ENCODE measurements around the gene DRD3. TPM values are rescaled to one million over a fixed set of nuclear protein-coding genes. Genes with fewer than 3 reads are reported as not detected.

The DRD3 gene
- total and polyA plus RNA-seq, 3 donors from 2014 or later, result 0.37 to 0.94 (median 0.39) TPM

GRCh38 chr3:114120211-114120610, 58.6 kb downstream of the DRD3 start:
- H3K27me3 ChIP-seq, result no peaks in the 10 kb centered on the region
- H3K4me3 ChIP-seq, result no peak overlapping the region
- intact Hi-C loops (cut with DNase I; ENCODE audit: low total_unique reads), result no loop called here
- peaks cover 6% of the 10 kb centered on the region for H3K4me1 ChIP-seq
- H3K27ac ChIP-seq, result no peak overlapping the region
- WGBS, 2 donors, result 70 to 78% methylated on average over 3 of the region's 3 CpGs
- H3K36me3 ChIP-seq (ENCODE audit: low read depth, missing control alignments), result no peaks in the 10 kb centered on the region
- H3K9me3 ChIP-seq, result no peaks in the 10 kb centered on the region
- TF ChIP-seq CTCF (IDR thresholded peaks at IDR 0.05) (no peak), POLR2A (IDR thresholded peaks at IDR 0.05) (no peak)
- DNase-seq, result no peak

- Histone ChIP-seq H3K4me3 (no peak overlapping the region), H3K36me3 (ENCODE audit: low read depth, missing control alignments) (no peaks in the 10 kb centered on the region), H3K27me3 (no peaks in the 10 kb centered on the region), H3K27ac (no peak overlapping the region), H3K9me3 (no peaks in the 10 kb centered on the region), H3K4me1 (peaks cover 6% of the 10 kb centered on the region)
- 37 to 40% methylated on average over 1 of the region's 1 CpG for whole genome bisulfite sequencing, 2 donors
- intact Hi-C loops (cut with DNase I; ENCODE audit: low total_unique reads), result no loop called here
- TF ChIP-seq POLR2A (IDR thresholded peaks at IDR 0.05), result no peak
- no peak for TF ChIP-seq CTCF (IDR thresholded peaks at IDR 0.05)
- DNase-seq, result no peak
These were observed 59.1 kb downstream of the DRD3 start for GRCh38 chr3:114119776-114120175.

DNA sequence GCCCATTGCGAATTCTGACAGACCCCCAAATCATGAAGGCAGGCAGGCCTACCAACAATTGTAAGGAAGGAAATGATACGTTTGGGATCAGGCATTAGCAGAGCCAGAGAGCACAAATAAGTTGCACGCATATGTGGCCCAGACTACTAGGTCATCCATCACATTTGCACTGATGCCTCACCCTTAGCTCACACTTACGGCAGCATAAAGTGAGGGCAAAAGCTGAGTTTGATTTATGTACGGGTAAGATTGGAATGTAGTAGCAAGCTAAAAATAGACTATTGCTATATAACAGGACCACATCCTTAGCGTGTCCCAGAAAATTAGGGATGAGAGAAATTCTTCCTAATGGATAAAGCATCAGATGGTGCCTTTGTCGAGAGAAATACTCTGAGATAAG, 63.7 kb downstream of the DRD3 start:
- H3K27ac ChIP-seq, result no peak overlapping the region
- no peaks in the 10 kb centered on the region for H3K9me3 ChIP-seq
- H3K36me3 ChIP-seq (ENCODE audit: low read depth, missing control alignments), result no peaks in the 10 kb centered on the region
- H3K4me3 ChIP-seq, result no peak overlapping the region
- 75 to 79% methylated on average over 7 of the region's 7 CpGs for WGBS, 2 donors
- no peak for DNase-seq
- intact Hi-C loops (cut with DNase I; ENCODE audit: low total_unique reads), result no loop called here
- no peaks in the 10 kb centered on the region for H3K4me1 ChIP-seq
- no peaks in the 10 kb centered on the region for H3K27me3 ChIP-seq
- TF ChIP-seq POLR2A (IDR thresholded peaks at IDR 0.05) (no peak), CTCF (IDR thresholded peaks at IDR 0.05) (no peak)

DNA sequence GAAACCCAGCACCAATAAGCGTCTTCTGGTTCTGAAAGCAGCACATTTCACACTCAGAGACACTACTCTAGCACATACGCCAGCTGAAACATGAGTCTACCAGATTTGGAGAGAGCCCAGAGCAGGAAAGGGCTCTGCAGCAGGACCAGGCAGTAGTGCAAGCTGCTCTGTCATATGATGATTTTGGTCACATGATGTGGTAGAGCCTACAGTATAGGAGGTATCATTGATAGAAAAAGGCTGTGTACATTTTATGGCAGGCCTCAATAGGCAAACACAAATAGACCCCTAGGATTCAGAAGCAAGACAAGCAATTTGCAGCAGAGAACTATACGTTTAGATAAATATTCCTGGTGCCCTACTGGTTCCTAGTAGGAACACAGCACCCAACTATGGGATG, 64.1 kb downstream of the DRD3 start:
- no peaks in the 10 kb centered on the region for H3K9me3 ChIP-seq
- H3K27me3 ChIP-seq, result no peaks in the 10 kb centered on the region
- H3K27ac ChIP-seq, result no peak overlapping the region
- no peak for DNase-seq
- TF ChIP-seq POLR2A (IDR thresholded peaks at IDR 0.05) (no peak), CTCF (IDR thresholded peaks at IDR 0.05) (no peak)
- intact Hi-C loops (cut with DNase I; ENCODE audit: low total_unique reads), result no loop called here
- H3K4me1 ChIP-seq, result no peaks in the 10 kb centered on the region
- WGBS, 2 donors, result 88 to 92% methylated on average over 3 of the region's 3 CpGs
- H3K36me3 ChIP-seq (ENCODE audit: low read depth, missing control alignments), result no peaks in the 10 kb centered on the region
- H3K4me3 ChIP-seq, result no peak overlapping the region

DNA sequence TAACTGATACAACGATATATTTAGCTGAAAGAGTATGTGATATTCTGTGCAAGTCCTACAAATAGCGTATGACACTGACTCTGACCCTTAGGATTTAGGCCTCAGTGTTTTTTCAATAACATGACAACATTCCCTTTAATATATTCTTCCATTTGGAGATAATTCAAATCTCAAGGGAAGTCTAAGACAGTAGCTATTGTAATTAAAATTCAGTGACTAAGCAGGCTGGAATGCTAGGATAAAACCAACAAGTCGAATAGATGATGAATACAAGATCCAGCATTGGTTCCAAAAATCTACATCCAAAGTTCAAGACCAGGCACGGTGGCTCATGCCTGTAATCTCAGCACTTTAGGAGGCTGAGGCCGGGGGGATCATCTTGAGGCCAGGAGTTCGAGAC, 66.2 kb downstream of the DRD3 start:
- Histone ChIP-seq H3K4me1 (no peaks in the 10 kb centered on the region), H3K36me3 (ENCODE audit: low read depth, missing control alignments) (no peaks in the 10 kb centered on the region), H3K27me3 (no peaks in the 10 kb centered on the region), H3K9me3 (no peaks in the 10 kb centered on the region), H3K4me3 (no peak overlapping the region), H3K27ac (no peak overlapping the region)
- 82 to 83% methylated on average over 6 of the region's 6 CpGs for WGBS, 2 donors
- intact Hi-C loops (cut with DNase I; ENCODE audit: low total_unique reads), result no loop called here
- no peak for TF ChIP-seq CTCF (IDR thresholded peaks at IDR 0.05)
- TF ChIP-seq POLR2A (IDR thresholded peaks at IDR 0.05), result no peak
- no peak for DNase-seq
